ENCODE results near the gene BDP1.
"Not testable (repeated sequence)": the region's sequence is repeated elsewhere in the genome, so short reads cannot be mapped to it uniquely, and the experiment has no call there.

BDP1 gene

GRCh38 chr5:71575588-71575987, 120.1 kb downstream of the BDP1 start:
- not testable (repeated sequence) for DNase-seq

GRCh38 chr5:71576241-71576640, 120.8 kb downstream of the BDP1 start:
- DNase-seq = no peak

GRCh38 chr5:71577839-71578238, 122.4 kb downstream of the BDP1 start:
- not testable (repeated sequence) for DNase-seq

GRCh38 chr5:71582945-71583584, 127.6 kb downstream of the BDP1 start:
- no peak for DNase-seq

- no peak for DNase-seq
Measured at GRCh38 chr5:71586052-71586940, 130.8 kb downstream of the BDP1 start.

GRCh38 chr5:71586941-71587765, 131.7 kb downstream of the BDP1 start, which contains the start of gene MCCC2:
TSS of gene MCCC2 (plus strand) at chr5:71587340. CDS start at chr5:71587426, 86 bp downstream.
- DNase-seq = peak; percentile 96

- no peak for DNase-seq
Measured at GRCh38 chr5:71587766-71588532, 132.5 kb downstream of the BDP1 start.

GRCh38 chr5:71588533-71588885, 133.1 kb downstream of the BDP1 start:
- DNase-seq = no peak

- DNase-seq = no peak
Measured at GRCh38 chr5:71589903-71590302, 134.5 kb downstream of the BDP1 start.

- DNase-seq = no peak
Measured at GRCh38 chr5:71591100-71591499, 135.6 kb downstream of the BDP1 start.

GRCh38 chr5:71596169-71596568, 140.7 kb downstream of the BDP1 start:
- DNase-seq = no peak

- DNase-seq = no peak
Measured at GRCh38 chr5:71597001-71597400, 141.6 kb downstream of the BDP1 start.

GRCh38 chr5:71600783-71601182, 145.3 kb downstream of the BDP1 start:
- no peak for DNase-seq

- peak; percentile 68 for DNase-seq
Measured at GRCh38 chr5:71601222-71602026, 146.0 kb downstream of the BDP1 start.

GRCh38 chr5:71609916-71610315, 154.5 kb downstream of the BDP1 start:
- not testable (repeated sequence) for DNase-seq

- no peak for DNase-seq
Measured at GRCh38 chr5:71615809-71616208, 160.4 kb downstream of the BDP1 start.

Measured in NK-92 treated with Interleukin-12 subunit alpha and Interleukin-12 subunit beta, amount 100 ng/mL, for 24 hours (cell line).